ENCODE results near the gene HOXD13. TPM values are rescaled to one million over a fixed set of nuclear protein-coding genes. Genes with fewer than 3 reads are reported as not detected.

HOXD13 gene
- total RNA-seq, 1 donor from 2014 or later = not detected

GRCh38 chr2:176111309-176111663, 18.8 kb downstream of the HOXD13 start:
- peak; percentile 89 for TF ChIP-seq CTCF (IDR thresholded peaks at IDR 0.05; ENCODE audit: insufficient read depth, low read length, poor library complexity, severe bottlenecking)
- no peak for DNase-seq (ENCODE audit: low read depth)
- Histone ChIP-seq H3K4me3 (ENCODE audit: low read depth, low read length) (peak overlapping the region; percentile 63), H3K27me3 (ENCODE audit: control insufficient read depth, insufficient read depth, low read length) (peaks cover 3% of the 10 kb centered on the region), H3K36me3 (ENCODE audit: control insufficient read depth, insufficient read depth, low read length) (no peaks in the 10 kb centered on the region)

GRCh38 chr2:176111846-176112374, 19.4 kb downstream of the HOXD13 start:
- peaks cover 3% of the 10 kb centered on the region for H3K27me3 ChIP-seq (ENCODE audit: control insufficient read depth, insufficient read depth, low read length)
- TF ChIP-seq CTCF (IDR thresholded peaks at IDR 0.05; ENCODE audit: insufficient read depth, low read length, poor library complexity, severe bottlenecking) = no peak
- no peak for DNase-seq (ENCODE audit: low read depth)
- no peaks in the 10 kb centered on the region for H3K36me3 ChIP-seq (ENCODE audit: control insufficient read depth, insufficient read depth, low read length)
- peak overlapping the region; percentile 63 for H3K4me3 ChIP-seq (ENCODE audit: low read depth, low read length)

GRCh38 chr2:176112375-176113302, 20.1 kb downstream of the HOXD13 start:
- Histone ChIP-seq H3K27me3 (ENCODE audit: control insufficient read depth, insufficient read depth, low read length) (peaks cover 2% of the 10 kb centered on the region), H3K36me3 (ENCODE audit: control insufficient read depth, insufficient read depth, low read length) (no peaks in the 10 kb centered on the region), H3K4me3 (ENCODE audit: low read depth, low read length) (peak overlapping the region; percentile 63)
- no peak for TF ChIP-seq CTCF (IDR thresholded peaks at IDR 0.05; ENCODE audit: insufficient read depth, low read length, poor library complexity, severe bottlenecking)
- DNase-seq (ENCODE audit: low read depth) = no peak

- no peak for DNase-seq (ENCODE audit: low read depth)
- no peaks in the 10 kb centered on the region for H3K36me3 ChIP-seq (ENCODE audit: control insufficient read depth, insufficient read depth, low read length)
- peak overlapping the region; percentile 65 for H3K4me3 ChIP-seq (ENCODE audit: low read depth, low read length)
- TF ChIP-seq CTCF (IDR thresholded peaks at IDR 0.05; ENCODE audit: insufficient read depth, low read length, poor library complexity, severe bottlenecking) = no peak
- peaks cover 2% of the 10 kb centered on the region for H3K27me3 ChIP-seq (ENCODE audit: control insufficient read depth, insufficient read depth, low read length)
Measured at GRCh38 chr2:176114120-176114929, 21.8 kb downstream of the HOXD13 start.

- DNase-seq (ENCODE audit: low read depth) = no peak
- Histone ChIP-seq H3K4me3 (ENCODE audit: low read depth, low read length) (peak overlapping the region; percentile 65), H3K27me3 (ENCODE audit: control insufficient read depth, insufficient read depth, low read length) (peaks cover 2% of the 10 kb centered on the region), H3K36me3 (ENCODE audit: control insufficient read depth, insufficient read depth, low read length) (no peaks in the 10 kb centered on the region)
- TF ChIP-seq CTCF (IDR thresholded peaks at IDR 0.05; ENCODE audit: insufficient read depth, low read length, poor library complexity, severe bottlenecking) = no peak
Measured at GRCh38 chr2:176114930-176115625, 22.6 kb downstream of the HOXD13 start.
